IPS-18a (cell line): Measurements from ENCODE around the gene FER.
"Not testable (repeated sequence)": the region's sequence is repeated elsewhere in the genome, so short reads cannot be mapped to it uniquely, and the experiment has no call there.

Experiments used
- H3K27ac ChIP-seq: one replicate; pipeline ENCODE4 v1.5.1; 2013; ENCODE audit warnings: low read length
- H3K27me3 ChIP-seq: one replicate; pipeline ENCODE4 v1.6.1; 2013; ENCODE audit warnings: mild to moderate bottlenecking, low read length; ENCODE audit not compliant: control insufficient read depth, insufficient read depth
- H3K36me3 ChIP-seq: one replicate; pipeline ENCODE4 v1.6.1; 2013; ENCODE audit warnings: low read depth, low read length; ENCODE audit not compliant: control insufficient read depth
- H3K4me1 ChIP-seq: one replicate; pipeline ENCODE4 v1.6.1; 2013; ENCODE audit warnings: low read depth, low read length; ENCODE audit not compliant: control insufficient read depth
- H3K4me3 ChIP-seq: one replicate; pipeline ENCODE4 v1.5.1; 2013; ENCODE audit warnings: low read length
- H3K9ac ChIP-seq: one replicate; pipeline ENCODE4 v1.6.1; 2013; ENCODE audit warnings: mild to moderate bottlenecking, low read length, moderate library complexity
- H3K9me3 ChIP-seq: one replicate; pipeline ENCODE4 v1.6.1; 2013; ENCODE audit warnings: low read depth, low read length; ENCODE audit not compliant: control insufficient read depth

Gene FER

DNA sequence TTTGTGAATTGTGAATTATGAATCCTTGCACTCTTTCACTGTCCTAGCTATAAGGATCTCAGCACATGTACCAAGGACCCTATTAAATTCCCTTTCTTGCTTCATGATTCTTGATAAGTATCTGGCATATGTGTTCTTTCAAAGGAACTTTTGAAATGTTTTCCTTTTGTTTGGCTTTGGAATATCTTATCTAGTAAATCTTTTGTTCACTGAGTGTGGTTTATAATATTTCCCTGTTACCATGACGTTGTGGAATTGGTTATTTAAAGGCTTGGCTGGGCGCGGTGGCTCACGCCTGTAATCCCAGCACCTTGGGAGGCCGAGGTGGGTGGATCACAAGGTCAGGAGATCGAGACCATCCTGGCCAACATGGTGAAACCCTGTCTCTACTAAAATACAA is 151.5 kb downstream of the FER start:
- H3K4me3 ChIP-seq, H3K36me3 ChIP-seq, H3K9ac ChIP-seq, H3K4me1 ChIP-seq, H3K27ac ChIP-seq, H3K27me3 ChIP-seq, H3K9me3 ChIP-seq: not testable (repeated sequence)

DNA sequence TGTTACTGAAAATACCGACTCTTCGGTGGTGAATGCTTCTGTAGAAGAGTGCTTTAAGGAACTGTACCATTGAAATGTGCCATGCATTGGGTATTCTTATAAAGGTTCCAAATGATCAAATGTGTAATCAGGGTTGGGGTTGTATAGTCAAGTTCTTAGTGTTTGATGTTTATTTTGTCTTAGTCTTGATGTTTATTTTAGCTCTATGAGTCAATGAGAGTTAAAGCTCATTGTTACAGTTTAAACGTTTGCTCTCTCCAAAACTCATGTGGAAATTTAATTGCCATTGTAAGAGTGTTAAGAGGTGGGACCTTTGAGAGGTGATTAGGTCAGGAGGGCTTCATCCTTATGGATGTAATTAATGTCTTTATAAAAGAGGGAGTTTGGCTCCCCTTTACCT is 153.0 kb downstream of the FER start:
- H3K36me3 ChIP-seq, result no peaks in the 10 kb centered on the region
- H3K27ac ChIP-seq, result no peak overlapping the region
- H3K4me1 ChIP-seq, result no peaks in the 10 kb centered on the region
- H3K4me3 ChIP-seq, result no peak overlapping the region
- no peaks in the 10 kb centered on the region for H3K27me3 ChIP-seq
- H3K9me3 ChIP-seq, result no peaks in the 10 kb centered on the region
- H3K9ac ChIP-seq, result no peak overlapping the region

DNA sequence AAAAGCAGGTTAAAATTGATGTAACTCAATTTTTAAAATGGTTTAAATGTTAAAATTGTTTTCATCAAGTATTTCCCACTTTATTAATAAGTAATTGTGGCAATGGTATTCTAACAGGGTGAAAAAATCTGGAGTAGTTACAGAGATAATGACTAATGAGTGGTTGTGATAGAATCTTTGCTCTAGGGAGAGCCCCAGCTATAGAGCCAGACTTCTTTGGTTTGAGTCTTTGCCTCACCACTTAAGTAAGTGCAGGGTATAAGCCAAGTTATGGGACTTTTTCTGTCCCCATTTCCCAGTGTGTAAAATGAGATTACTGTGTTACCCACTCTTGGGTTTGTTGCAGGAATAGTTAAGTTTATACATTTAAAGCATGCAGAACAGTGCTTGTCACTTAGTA is 158.1 kb downstream of the FER start:
- Histone ChIP-seq H3K4me1 (no peaks in the 10 kb centered on the region), H3K4me3 (no peak overlapping the region), H3K27ac (no peak overlapping the region), H3K36me3 (no peaks in the 10 kb centered on the region), H3K9ac (no peak overlapping the region), H3K27me3 (no peaks in the 10 kb centered on the region), H3K9me3 (no peaks in the 10 kb centered on the region)

DNA sequence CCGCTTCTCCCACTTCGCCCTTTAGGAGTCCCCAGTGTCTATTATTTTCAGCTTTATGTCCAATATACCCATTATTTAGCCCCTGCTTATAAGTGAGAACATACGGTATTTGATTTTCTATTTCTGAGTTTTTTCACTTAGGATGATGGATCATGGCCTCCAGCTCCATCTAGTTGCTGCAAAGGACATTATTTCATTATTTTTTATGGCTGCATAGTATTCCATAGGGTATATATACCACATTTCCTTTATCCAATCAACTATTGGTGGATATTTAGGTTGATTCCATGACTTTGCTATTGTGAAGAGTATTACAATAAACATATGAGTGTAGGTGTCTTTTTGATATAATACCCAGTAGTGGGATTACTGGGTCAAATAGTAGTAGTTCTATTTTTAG is 162.9 kb downstream of the FER start:
- Histone ChIP-seq H3K27ac (no peak overlapping the region), H3K36me3 (no peaks in the 10 kb centered on the region), H3K9ac (no peak overlapping the region), H3K4me3 (no peak overlapping the region), H3K9me3 (no peaks in the 10 kb centered on the region), H3K4me1 (no peaks in the 10 kb centered on the region), H3K27me3 (no peaks in the 10 kb centered on the region)

DNA sequence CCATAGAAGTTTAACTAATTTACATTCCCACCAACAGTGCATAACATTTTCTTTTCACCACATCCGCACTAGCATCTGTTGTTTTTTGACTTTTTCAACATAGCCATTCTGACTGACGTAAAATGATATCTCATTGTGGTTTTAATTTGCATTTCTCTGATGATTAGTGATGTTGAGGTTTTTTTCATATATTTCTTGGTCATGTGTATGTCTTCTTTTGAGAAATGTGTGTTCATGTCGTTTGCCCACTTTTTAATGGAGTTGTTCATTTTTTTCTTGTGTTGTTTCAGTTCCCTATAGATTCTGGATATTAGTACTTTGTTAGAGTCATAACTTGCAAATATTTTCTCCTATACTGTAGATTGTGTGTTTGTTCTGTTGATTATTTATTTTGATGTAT is 163.4 kb downstream of the FER start:
- Histone ChIP-seq H3K9me3 (no peaks in the 10 kb centered on the region), H3K4me3 (no peak overlapping the region), H3K9ac (no peak overlapping the region), H3K27me3 (no peaks in the 10 kb centered on the region), H3K4me1 (no peaks in the 10 kb centered on the region), H3K36me3 (no peaks in the 10 kb centered on the region), H3K27ac (no peak overlapping the region)

DNA sequence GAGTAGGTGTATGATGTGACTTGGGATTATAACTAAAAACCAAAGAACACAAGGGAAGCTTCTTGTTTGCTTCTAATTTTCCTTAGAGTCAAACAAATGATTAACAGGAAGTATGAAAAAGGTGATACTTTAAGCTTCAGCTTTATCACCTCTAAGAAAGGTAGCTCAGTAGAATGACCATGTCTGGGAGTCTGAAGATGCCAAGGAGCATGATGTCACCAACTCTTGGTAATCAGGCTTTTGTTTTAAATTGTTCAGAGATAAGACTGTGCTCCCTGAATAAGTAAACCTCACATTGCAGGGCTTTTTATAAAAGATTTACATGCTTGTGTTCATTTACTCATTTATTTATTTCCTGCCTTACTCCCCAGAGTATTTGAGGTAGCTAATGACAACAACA is 169.9 kb downstream of the FER start:
- no peak overlapping the region for H3K9ac ChIP-seq
- no peaks in the 10 kb centered on the region for H3K36me3 ChIP-seq
- no peaks in the 10 kb centered on the region for H3K9me3 ChIP-seq
- no peak overlapping the region for H3K4me3 ChIP-seq
- no peak overlapping the region for H3K27ac ChIP-seq
- no peaks in the 10 kb centered on the region for H3K27me3 ChIP-seq
- H3K4me1 ChIP-seq, result no peaks in the 10 kb centered on the region

DNA sequence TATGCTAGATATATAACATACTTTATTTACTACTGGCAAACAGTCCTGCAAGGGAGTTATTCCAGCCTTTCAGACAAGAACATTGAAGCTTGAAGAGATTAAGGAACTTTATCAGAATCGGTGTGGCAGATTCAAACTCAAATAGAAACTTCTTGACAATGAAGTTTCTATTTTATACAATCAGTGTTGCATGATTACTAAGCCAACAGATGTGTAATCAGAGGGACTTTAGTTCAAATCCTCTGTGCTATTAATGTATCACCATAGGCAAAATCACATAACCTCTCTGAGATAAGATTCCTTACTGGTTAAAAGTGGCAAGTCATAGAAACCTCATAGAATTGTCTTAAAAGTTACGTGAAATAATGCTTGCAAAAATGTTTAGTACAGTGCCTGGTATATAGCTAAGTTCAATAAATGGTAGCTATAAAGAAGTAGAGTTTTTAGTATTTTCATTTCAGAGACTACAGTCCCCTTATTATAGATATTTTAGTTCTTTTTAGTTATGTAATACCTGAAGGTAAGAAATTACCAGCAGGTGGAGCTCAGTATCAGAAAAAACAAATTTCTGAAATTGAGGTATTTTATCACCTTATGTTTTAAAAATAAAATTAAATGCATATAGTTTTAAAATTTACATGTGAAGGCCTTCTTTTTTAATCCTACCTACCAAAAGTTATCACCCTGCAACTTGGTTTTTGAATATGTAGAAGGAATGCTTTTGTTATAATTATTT is 172.1 kb downstream of the FER start:
- H3K9ac ChIP-seq, result no peak overlapping the region
- no peaks in the 10 kb centered on the region for H3K27me3 ChIP-seq
- H3K4me3 ChIP-seq, result no peak overlapping the region
- no peaks in the 10 kb centered on the region for H3K9me3 ChIP-seq
- no peaks in the 10 kb centered on the region for H3K36me3 ChIP-seq
- no peaks in the 10 kb centered on the region for H3K4me1 ChIP-seq
- H3K27ac ChIP-seq, result no peak overlapping the region

DNA sequence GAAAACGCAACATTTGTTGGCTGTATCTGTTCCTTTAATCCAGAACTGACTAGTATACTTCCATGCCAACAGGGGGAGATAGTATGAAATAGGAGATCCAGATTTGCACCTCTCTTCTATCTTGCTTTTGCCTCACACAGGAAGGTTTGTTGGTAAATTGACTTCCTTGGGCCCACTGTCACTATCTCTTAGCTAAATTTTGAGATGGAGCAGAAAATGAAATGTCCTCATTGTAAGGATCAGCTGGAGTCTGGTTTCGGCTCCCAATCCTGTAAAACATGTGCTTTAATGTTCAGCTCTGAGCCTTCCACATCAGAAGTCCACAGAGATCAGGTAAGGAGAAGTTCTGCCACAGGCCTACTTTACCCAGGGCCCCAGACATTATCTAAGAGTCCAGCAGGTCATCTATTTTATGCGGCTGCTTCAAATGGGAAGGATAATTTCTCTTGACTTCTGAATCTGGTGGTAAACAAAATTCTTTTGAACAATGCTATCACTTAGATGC is 176.8 kb downstream of the FER start:
- H3K36me3 ChIP-seq, result no peaks in the 10 kb centered on the region
- H3K9ac ChIP-seq, result no peak overlapping the region
- no peaks in the 10 kb centered on the region for H3K9me3 ChIP-seq
- no peaks in the 10 kb centered on the region for H3K27me3 ChIP-seq
- no peaks in the 10 kb centered on the region for H3K4me1 ChIP-seq
- no peak overlapping the region for H3K27ac ChIP-seq
- H3K4me3 ChIP-seq, result no peak overlapping the region

DNA sequence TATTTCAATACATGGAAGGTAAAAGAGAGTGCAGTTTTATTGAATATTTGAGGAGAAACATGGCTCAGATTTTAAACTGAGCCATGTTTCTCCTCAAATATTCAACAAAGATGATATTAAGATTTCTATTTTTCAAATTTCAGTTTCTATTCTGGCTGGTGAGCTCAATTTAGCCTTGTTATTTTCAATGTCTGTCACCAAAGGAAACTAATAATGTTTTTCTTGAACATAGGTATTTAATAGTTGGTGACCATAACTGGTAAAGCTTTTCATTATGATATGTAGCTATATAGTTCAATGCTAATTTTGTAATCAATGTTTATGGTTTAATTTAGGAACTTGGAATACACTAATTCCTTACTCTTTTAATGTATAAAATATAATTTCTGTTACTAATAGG is 177.4 kb downstream of the FER start:
- no peaks in the 10 kb centered on the region for H3K27me3 ChIP-seq
- H3K9me3 ChIP-seq, result no peaks in the 10 kb centered on the region
- no peaks in the 10 kb centered on the region for H3K4me1 ChIP-seq
- no peak overlapping the region for H3K4me3 ChIP-seq
- no peak overlapping the region for H3K27ac ChIP-seq
- H3K36me3 ChIP-seq, result no peaks in the 10 kb centered on the region
- H3K9ac ChIP-seq, result no peak overlapping the region

DNA sequence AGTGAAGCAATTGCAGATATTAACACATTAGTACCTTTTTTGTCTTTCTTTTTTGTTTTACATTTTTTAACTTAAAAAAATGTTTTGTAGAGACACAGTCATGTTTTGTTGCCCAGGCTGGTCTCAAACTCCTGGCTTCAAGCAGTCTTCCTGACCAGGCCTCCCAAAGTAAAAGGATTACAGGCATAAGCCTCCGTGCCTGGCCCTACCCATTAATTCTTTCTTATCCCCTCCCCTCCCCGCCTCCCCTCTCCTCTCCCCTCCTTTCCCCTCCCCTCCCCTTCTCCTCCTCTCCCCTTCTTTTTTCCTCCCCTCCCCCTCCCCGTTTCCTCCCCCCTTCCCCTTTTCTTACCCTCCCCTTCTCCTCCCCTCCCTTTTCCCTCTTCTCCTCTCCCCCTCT is 182.4 kb downstream of the FER start:
- no peak overlapping the region for H3K4me3 ChIP-seq
- H3K9ac ChIP-seq, result no peak overlapping the region
- H3K27ac ChIP-seq, result no peak overlapping the region
- H3K9me3 ChIP-seq, result no peaks in the 10 kb centered on the region
- H3K27me3 ChIP-seq, result no peaks in the 10 kb centered on the region
- H3K36me3 ChIP-seq, result no peaks in the 10 kb centered on the region
- no peaks in the 10 kb centered on the region for H3K4me1 ChIP-seq

DNA sequence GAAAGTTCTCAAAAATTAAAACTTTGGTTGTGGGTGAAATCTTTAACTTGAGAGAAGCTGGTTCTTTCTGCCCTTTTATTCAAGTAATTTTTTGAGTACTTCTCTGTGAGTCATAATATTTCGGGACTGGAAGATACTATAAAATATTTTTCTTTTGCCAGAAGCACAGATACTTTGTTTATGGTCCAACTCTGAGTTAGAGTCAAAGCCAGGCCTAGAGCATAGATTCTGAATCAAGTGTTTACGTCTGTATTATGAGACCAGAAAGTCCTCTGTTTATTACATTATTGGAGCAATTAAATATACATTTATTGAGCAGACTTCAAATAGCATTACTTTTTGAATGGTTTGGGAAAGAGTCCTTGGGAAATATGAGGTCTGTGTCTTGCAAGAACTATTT is 187.9 kb downstream of the FER start:
- Histone ChIP-seq H3K36me3 (no peaks in the 10 kb centered on the region), H3K9me3 (no peaks in the 10 kb centered on the region), H3K27me3 (no peaks in the 10 kb centered on the region)

DNA sequence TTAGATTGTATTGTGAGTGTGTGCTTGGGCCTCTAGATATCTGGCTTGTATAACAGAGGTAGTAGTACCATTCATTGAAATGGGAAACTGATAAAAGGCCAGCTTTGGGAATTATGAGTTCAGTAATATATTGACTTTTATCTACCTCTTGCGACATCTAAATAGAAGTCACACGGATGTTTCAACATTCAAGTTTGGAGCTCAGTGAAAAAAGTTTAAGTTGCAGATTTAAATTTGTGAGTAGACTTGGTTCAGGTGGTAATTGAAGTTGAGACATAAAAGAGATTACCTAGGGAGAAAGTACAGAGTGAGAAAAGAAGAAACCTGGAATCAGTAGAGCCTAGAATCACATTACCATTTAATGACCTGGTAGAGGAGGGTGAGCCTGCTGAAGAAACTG is 189.5 kb downstream of the FER start:
- H3K9me3 ChIP-seq, result no peaks in the 10 kb centered on the region
- H3K36me3 ChIP-seq, result no peaks in the 10 kb centered on the region
- no peak overlapping the region for H3K4me3 ChIP-seq
- H3K4me1 ChIP-seq, result no peaks in the 10 kb centered on the region
- H3K9ac ChIP-seq, result no peak overlapping the region
- no peaks in the 10 kb centered on the region for H3K27me3 ChIP-seq
- no peak overlapping the region for H3K27ac ChIP-seq

More for the DNA sequence above, 187.9 kb downstream of the FER start:
- H3K9ac ChIP-seq, result no peak overlapping the region
- H3K4me1 ChIP-seq, result no peaks in the 10 kb centered on the region
- H3K27ac ChIP-seq, result no peak overlapping the region
- no peak overlapping the region for H3K4me3 ChIP-seq
